ENCODE results near the gene FOXQ1.

- TF ChIP-seq POLR2AphosphoS5 (IDR thresholded peaks at IDR 0.05) (no peak), CTCF (IDR thresholded peaks at IDR 0.05) (no peak), POLR2A (IDR thresholded peaks at IDR 0.05) (no peak)
Observed at GRCh38 chr6:1346558-1347091, 34.7 kb downstream of the FOXQ1 start.

Data from stomach (tissue), 4 donors.